HepG2 (cell line): Measurements from ENCODE around the gene U2AF1L4. TPM values are rescaled to one million over a fixed set of nuclear protein-coding genes. Genes with fewer than 3 reads are reported as not detected.
A peak's percentile ranks its signal among the peaks of the same experiment; 100 is the strongest.

Source experiments
- ATAC-seq: fragments of 200-7000 bp; cut with Tn5 transposase; 3 replicates; pipeline ENCODE4 v1.9.1; 2020; ENCODE audit warnings: mild to moderate bottlenecking, moderate library complexity
- BruUV-seq: library from RNA; stranded (reverse); fragments of 400-500 nt; replicated peaks from 2 replicates; lab custom pipeline; 2021; lab: Mats Ljungman, UMichigan
- CTCF ChIA-PET: fragments of 300-600 bp; formaldehyde crosslinking; extraction: SDS; loops from one replicate; lab custom pipeline; 2021; ENCODE audit warnings: low total read pairs, inconsistent platforms, low intra/inter-chr PET ratio; lab: Yijun Ruan, JAX
- POLR2A ChIA-PET: fragments of 350-600 bp; sonication (Branson Sonifier 250); formaldehyde crosslinking; loops from one replicate; lab custom pipeline; 2020; ENCODE audit warnings: antibody characterized with exemption, inconsistent platforms; lab: Yijun Ruan, JAX
- DNase-seq: peaks from one replicate; pipeline ENCODE4 v3.0.0-alpha.2; 2015; ENCODE audit warnings: low spot score
- FAIRE-seq: peaks from 3 replicates; lab custom pipeline; 2011; peaks lifted over from hg19 to GRCh38; lab: Jason Lieb, UNC
- H2AFZ ChIP-seq: one replicate; pipeline ENCODE4 v1.6.1; 2011; ENCODE audit warnings: low read length, inconsistent platforms
- H3K27ac ChIP-seq: fragments of 300-600 bp; 3 replicates; pipeline ENCODE4 v1.8.0; 2011; ENCODE audit warnings: mixed run types, mild to moderate bottlenecking, mixed read lengths, low read length, inconsistent platforms; ENCODE audit not compliant: insufficient read depth; ENCODE audit errors: extremely low read length
- H3K27me3 ChIP-seq, 2 experiments: fragments of 200-600 bp in 1 of 2; 2 replicates in 1 of 2; 3 replicates in 1 of 2; pipeline versions ENCODE4 v1.6.0 to v1.8.0; 2011; ENCODE audit warnings: low read length in 2 of 2, mild to moderate bottlenecking in 2 of 2, moderate library complexity in 2 of 2, inconsistent platforms in 1 of 2; ENCODE audit not compliant: insufficient read depth in 2 of 2, control insufficient read depth in 1 of 2
- H3K36me3 ChIP-seq, 2 experiments: fragments of 200-600 bp in 1 of 2; replicated peaks in 1 of 2; 2 replicates in 1 of 2; 3 replicates in 1 of 2; pipeline versions ENCODE4 v1.5.1 to v1.8.0; 2011; ENCODE audit warnings: low read length in 2 of 2, inconsistent platforms in 1 of 2; ENCODE audit not compliant: insufficient read depth in 2 of 2, control insufficient read depth in 1 of 2
- H3K4me1 ChIP-seq: 2 replicates; pipeline ENCODE4 v1.5.1; 2012; ENCODE audit warnings: low read length, inconsistent platforms; ENCODE audit not compliant: insufficient read depth
- H3K4me2 ChIP-seq: 2 replicates; pipeline ENCODE4 v1.6.0; 2011; ENCODE audit warnings: low read depth, low read length, inconsistent platforms
- H3K4me3 ChIP-seq, 3 experiments: fragments of 200-600 bp in 1 of 3; sonication (generic), shearing (Covaris generic) in 1 of 3; replicated peaks in 1 of 3; 2 replicates each; pipeline ENCODE4 v1.5.1; 2011 to 2016; ENCODE audit warnings: low read length in 3 of 3, inconsistent platforms in 2 of 3, low read depth in 2 of 3, mild to moderate bottlenecking in 2 of 3, control low read depth in 1 of 3, mixed read lengths in 1 of 3; ENCODE audit not compliant: insufficient read depth in 1 of 3
- H3K79me2 ChIP-seq: one replicate; pipeline ENCODE4 v1.6.1; 2011; ENCODE audit warnings: low read length, inconsistent platforms; ENCODE audit not compliant: insufficient read depth
- H3K9ac ChIP-seq: 2 replicates; pipeline ENCODE4 v1.6.0; 2011; ENCODE audit warnings: mild to moderate bottlenecking, low read depth, low read length, inconsistent platforms; ENCODE audit not compliant: insufficient read depth
- H3K9me3 ChIP-seq: 2 replicates; pipeline ENCODE4 v1.5.1; 2012; ENCODE audit warnings: mild to moderate bottlenecking, low read length
- H4K20me1 ChIP-seq: 2 replicates; pipeline ENCODE4 v1.6.0; 2011; ENCODE audit warnings: inconsistent platforms, mild to moderate bottlenecking, low read length, moderate library complexity; ENCODE audit not compliant: insufficient read depth
- CC2D1A ChIP-seq: sonication (generic); formaldehyde crosslinking; IDR thresholded peaks from 2 replicates; pipeline ENCODE4 v1.8.1; 2023; ENCODE audit warnings: mild to moderate bottlenecking, missing genetic modification reagents
- PATZ1 ChIP-seq: sonication (generic); formaldehyde crosslinking; IDR thresholded peaks from 2 replicates; pipeline ENCODE4 v1.4.0; 2020; ENCODE audit warnings: missing genetic modification reagents
- SMAD1 ChIP-seq: sonication (generic); formaldehyde crosslinking; IDR thresholded peaks from 2 replicates; pipeline ENCODE4 v1.4.0; 2020; ENCODE audit warnings: missing genetic modification reagents, low read depth, mild to moderate bottlenecking, borderline replicate concordance
- STAT6 ChIP-seq: sonication (generic); formaldehyde crosslinking; IDR thresholded peaks from 2 replicates; pipeline ENCODE4 v1.4.0; 2020; ENCODE audit warnings: missing genetic modification reagents, mild to moderate bottlenecking, borderline replicate concordance
- ZMAT3 ChIP-seq: sonication (generic); formaldehyde crosslinking; conservative IDR thresholded peaks from 2 replicates; pipeline ENCODE4 v1.7.0; 2021; ENCODE audit warnings: missing genetic modification reagents
- ZNF318 ChIP-seq: sonication (generic); formaldehyde crosslinking; IDR thresholded peaks from 2 replicates; pipeline ENCODE4 v1.4.0; 2020; ENCODE audit warnings: mild to moderate bottlenecking, missing genetic modification reagents
- ZNF337 ChIP-seq: sonication (generic); formaldehyde crosslinking; IDR thresholded peaks from 2 replicates; pipeline ENCODE4 v1.5.1; 2020; ENCODE audit warnings: missing genetic modification reagents, low read depth, mild to moderate bottlenecking, borderline replicate concordance
- ZNF816 ChIP-seq: sonication (generic); formaldehyde crosslinking; IDR thresholded peaks from 2 replicates; pipeline ENCODE4 v1.8.0; 2022; ENCODE audit warnings: missing genetic modification reagents, mild to moderate bottlenecking, borderline replicate concordance
- ZSCAN29 ChIP-seq: sonication (generic); formaldehyde crosslinking; conservative IDR thresholded peaks from 2 replicates; pipeline ENCODE4 v1.4.0; 2020; ENCODE audit warnings: mild to moderate bottlenecking, missing genetic modification reagents
- WGBS: methylation state at CpG from one replicate; pipeline ENCODE4 v1.1.6; 2017; ENCODE audit warnings: low lambda C conversion rate; 5-methylcytosine and 5-hydroxymethylcytosine counted together
- in situ Hi-C: cut with HindIII; loops from 2 replicates; pipeline ENCODE4 v1.10.0; 2017; ENCODE audit warnings: low pct_unique_long_range_greater_than_20kb; ENCODE audit not compliant: extremely low pct_ligation_motif_present
- intact Hi-C: fragments of 100-400 bp; cut with micrococcal nuclease; formaldehyde crosslinking; loops from one replicate; pipeline ENCODE4 v1.10.0; 2022; ENCODE audit not compliant: unreplicated experiment
- polyA plus RNA-seq, 8 experiments: library from polyadenylated mRNA; depleted of rRNA in 3 of 8; stranded (reverse) in 7 of 8; unstranded in 1 of 8; fragments of >200 nt; fragmentation: Illumina TruSeq in 4 of 8; extraction: Trizol in 4 of 8; gene quantifications; 2 replicates each; pipeline versions ENCODE4 v1.2.1 to v1.2.3, GENCODE V29; 2011 to 2016; ENCODE audit warnings: low read depth in 4 of 8, missing spikeins in 1 of 8, mixed read lengths in 1 of 8; ENCODE audit not compliant: insufficient read depth in 1 of 8
- total RNA-seq, 5 experiments: library from RNA; depleted of rRNA; stranded (reverse); fragments of >200 nt; fragmentation: Illumina TruSeq; extraction: Trizol; gene quantifications; 2 replicates each; pipeline ENCODE4 v1.2.3, GENCODE V29; 2016; ENCODE audit warnings: low read depth in 1 of 5

The U2AF1L4 gene
- total and polyA plus RNA-seq, 2 of the 13 experiments (the other 11 are each of a cell fraction or from before 2014, with no cell fraction given): 7.9 to 15.4 TPM

- BruUV-seq: no TSS peak
- H3K27me3 ChIP-seq: no peaks in the 10 kb centered on the region; a peak in 1 of 5 replicates
- no peaks in the 10 kb centered on the region for H3K9me3 ChIP-seq
- POLR2A ChIA-PET: interaction anchor here (0.8 to 1.9 kb wide), 4 partner anchors 42 to 233 kb away, joined by 3 to 8 read pairs (median 4); no protein-coding TSS in a partner anchor
- FAIRE-seq: no peak
- 91% methylated on average over 14 of the region's 19 CpGs for WGBS
- H3K79me2 ChIP-seq: peaks cover 12% of the 10 kb centered on the region
- H3K4me2 ChIP-seq: peak overlapping the region; percentile 94
- CTCF ChIA-PET: no interaction called here
- peaks cover 48% of the 10 kb centered on the region for H3K4me1 ChIP-seq
- in situ Hi-C loops (no loop called here), intact Hi-C loops (loop anchor here (1.0 to 10.0 kb wide), 2 partner anchors 49 to 187 kb away; no protein-coding TSS in a partner anchor)
- peaks cover 4% of the 10 kb centered on the region in 2 experiments; a peak in 3 of 5 replicates for H3K36me3 ChIP-seq
- ATAC-seq: no peak
- H2AFZ ChIP-seq: no peak overlapping the region
- no peak overlapping the region for H3K27ac ChIP-seq
- no peaks in the 10 kb centered on the region for H4K20me1 ChIP-seq
- H3K4me3 ChIP-seq: peak overlapping the region in 2 of 3 experiments; percentile 82 to 88; a peak in 4 of 6 replicates
- H3K9ac ChIP-seq: peak overlapping the region; percentile 84; the same call in 1 of the 2 replicates
- no peak for DNase-seq
- no peak for TF ChIP-seq ZMAT3 (CRISPR knock-in tag)
- no peak for TF ChIP-seq ZSCAN29 (CRISPR knock-in tag)
- TF ChIP-seq STAT6 (CRISPR knock-in tag): no peak
- TF ChIP-seq PATZ1 (CRISPR knock-in tag): no peak
- no peak for TF ChIP-seq SMAD1
- no peak for TF ChIP-seq ZNF816
- no peak for TF ChIP-seq ZNF318 (CRISPR knock-in tag)
- TF ChIP-seq ZNF337 (CRISPR knock-in tag): no peak
- TF ChIP-seq CC2D1A (CRISPR knock-in tag): no peak
Measured at GRCh38 chr19:35743640-35744429, 1.4 kb downstream of the U2AF1L4 start.
